ENCODE measurements around the gene ZBTB4.
A peak's percentile ranks its signal among the peaks of the same experiment; 100 is the strongest.

Gene ZBTB4

DNA sequence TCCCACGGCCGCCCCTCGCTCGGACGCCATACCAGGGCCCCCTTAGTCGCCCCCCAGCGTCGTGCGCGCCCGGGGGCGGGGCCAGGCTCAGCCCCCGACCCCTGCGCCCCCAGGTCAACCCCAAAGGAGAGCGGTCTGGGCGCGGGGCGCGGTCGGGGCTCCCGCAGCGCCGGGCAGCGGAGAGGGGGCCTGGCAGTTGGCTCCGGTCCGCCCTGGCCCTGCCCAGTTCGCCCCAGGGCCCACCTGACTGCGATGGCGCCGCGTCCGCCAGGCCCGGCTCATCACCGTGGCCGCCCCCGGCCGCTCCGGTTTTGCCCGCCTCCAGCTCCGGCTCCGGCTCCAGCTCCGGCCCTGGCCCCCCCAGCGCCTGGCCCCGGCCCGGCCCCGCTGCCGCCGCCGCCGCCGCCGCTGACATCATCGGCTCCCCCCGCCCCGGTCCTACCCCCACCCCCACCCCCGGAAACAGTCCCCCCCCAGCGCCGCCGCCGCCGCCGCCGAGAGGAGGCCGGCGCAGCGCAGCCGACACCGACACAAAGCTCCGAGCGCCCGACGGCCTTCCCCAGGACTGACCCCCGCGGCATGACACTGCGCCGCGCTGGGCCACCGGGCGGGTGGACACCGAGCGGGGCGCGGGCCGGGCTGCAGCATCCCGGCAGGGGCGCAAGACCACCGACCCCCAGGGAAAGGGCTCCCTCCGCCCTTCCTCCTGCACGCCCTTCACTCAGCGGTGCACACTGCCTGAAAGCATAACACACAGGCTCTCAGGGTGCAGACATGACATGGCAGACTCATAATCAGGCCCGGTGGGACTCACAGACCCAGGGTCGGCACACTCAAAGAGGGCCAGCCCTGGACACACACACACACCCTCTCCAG, at the start of gene ZBTB4:
ZBTB4 (minus strand) TSS at position 419 of the 876 bp plus-strand sequence. CDS start 12,830 bp downstream, outside the sequence.
- Histone ChIP-seq H4K20me1 (ENCODE audit: insufficient read depth, low read length, poor library complexity, severe bottlenecking) (peaks cover 24% of the 10 kb centered on the region), H3K9ac (ENCODE audit: low read depth, low read length, poor library complexity, severe bottlenecking) (peak within 1 kb of the TSS; percentile 95), H3K36me3 (ENCODE audit: insufficient read depth, low read length) (no peaks in the 10 kb centered on the region), H2AFZ (ENCODE audit: low read length) (peak within 1 kb of the TSS; percentile 82), H3K79me2 (ENCODE audit: insufficient read depth, low read length) (peaks cover 74% of the 10 kb centered on the region), H3K27me3 (ENCODE audit: insufficient read depth, low read length, poor library complexity, severe bottlenecking) (no peaks in the 10 kb centered on the region), H3K9me3 (ENCODE audit: insufficient read depth, low read depth, low read length) (no peaks in the 10 kb centered on the region), H3K9me2 (replicated peaks; ENCODE audit: low read depth, low read length) (no peaks in the 10 kb centered on the region), H3K4me2 (ENCODE audit: low read depth, low read length, poor library complexity, severe bottlenecking) (peak within 1 kb of the TSS; percentile 91), H3K4me3 (ENCODE audit: low read length, poor library complexity, severe bottlenecking) (peak within 1 kb of the TSS; percentile 82), H3K4me1 (ENCODE audit: insufficient read depth, low read length, poor library complexity, severe bottlenecking) (peaks cover 42% of the 10 kb centered on the region), H3F3A (ENCODE audit: low read depth) (no peaks in the 10 kb centered on the region)
- TF ChIP-seq CTCF (conservative IDR thresholded peaks at IDR 0.05; ENCODE audit: low read length) (no peak), EZH2phosphoT487 (IDR thresholded peaks at IDR 0.05; ENCODE audit: borderline replicate concordance) (no peak)

- no peaks in the 10 kb centered on the region for H3F3A ChIP-seq (ENCODE audit: low read depth)
- H3K4me2 ChIP-seq (ENCODE audit: low read depth, low read length, poor library complexity, severe bottlenecking): no peak overlapping the region
- TF ChIP-seq EZH2phosphoT487 (IDR thresholded peaks at IDR 0.05; ENCODE audit: borderline replicate concordance) (no peak), CTCF (conservative IDR thresholded peaks at IDR 0.05; ENCODE audit: low read length) (no peak)
- no peaks in the 10 kb centered on the region for H3K9me3 ChIP-seq (ENCODE audit: insufficient read depth, low read depth, low read length)
- no peaks in the 10 kb centered on the region for H3K9me2 ChIP-seq (replicated peaks; ENCODE audit: low read depth, low read length)
- no peaks in the 10 kb centered on the region for H3K27me3 ChIP-seq (ENCODE audit: insufficient read depth, low read length, poor library complexity, severe bottlenecking)
- H3K9ac ChIP-seq (ENCODE audit: low read depth, low read length, poor library complexity, severe bottlenecking): no peak overlapping the region
- H4K20me1 ChIP-seq (ENCODE audit: insufficient read depth, low read length, poor library complexity, severe bottlenecking): no peaks in the 10 kb centered on the region
- H2AFZ ChIP-seq (ENCODE audit: low read length): no peak overlapping the region
- H3K36me3 ChIP-seq (ENCODE audit: insufficient read depth, low read length): no peaks in the 10 kb centered on the region
- H3K4me1 ChIP-seq (ENCODE audit: insufficient read depth, low read length, poor library complexity, severe bottlenecking): no peaks in the 10 kb centered on the region
- H3K4me3 ChIP-seq (ENCODE audit: low read length, poor library complexity, severe bottlenecking): no peak overlapping the region
- H3K79me2 ChIP-seq (ENCODE audit: insufficient read depth, low read length): no peaks in the 10 kb centered on the region
These were observed 49.4 kb upstream of the ZBTB4 start for GRCh38 chr17:7528842-7529241.

GRCh38 chr17:7523033-7523432, 43.6 kb upstream of the ZBTB4 start:
- H3F3A ChIP-seq (ENCODE audit: low read depth): no peaks in the 10 kb centered on the region
- H3K9me2 ChIP-seq (replicated peaks; ENCODE audit: low read depth, low read length): no peaks in the 10 kb centered on the region
- TF ChIP-seq EZH2phosphoT487 (IDR thresholded peaks at IDR 0.05; ENCODE audit: borderline replicate concordance): no peak
- peak; percentile 73 for TF ChIP-seq CTCF (conservative IDR thresholded peaks at IDR 0.05; ENCODE audit: low read length)
- H3K79me2 ChIP-seq (ENCODE audit: insufficient read depth, low read length): no peaks in the 10 kb centered on the region
- H3K4me3 ChIP-seq (ENCODE audit: low read length, poor library complexity, severe bottlenecking): no peak overlapping the region
- H3K27me3 ChIP-seq (ENCODE audit: insufficient read depth, low read length, poor library complexity, severe bottlenecking): no peaks in the 10 kb centered on the region
- no peaks in the 10 kb centered on the region for H3K36me3 ChIP-seq (ENCODE audit: insufficient read depth, low read length)
- no peaks in the 10 kb centered on the region for H3K9me3 ChIP-seq (ENCODE audit: insufficient read depth, low read depth, low read length)
- H3K4me1 ChIP-seq (ENCODE audit: insufficient read depth, low read length, poor library complexity, severe bottlenecking): peaks cover 4% of the 10 kb centered on the region
- H4K20me1 ChIP-seq (ENCODE audit: insufficient read depth, low read length, poor library complexity, severe bottlenecking): no peaks in the 10 kb centered on the region
- H3K9ac ChIP-seq (ENCODE audit: low read depth, low read length, poor library complexity, severe bottlenecking): no peak overlapping the region
- H3K4me2 ChIP-seq (ENCODE audit: low read depth, low read length, poor library complexity, severe bottlenecking): no peak overlapping the region
- no peak overlapping the region; the same call in 1 of the 2 replicates for H2AFZ ChIP-seq (ENCODE audit: low read length)
